ENCODE results near the gene TALDO1. TPM values are rescaled to one million over a fixed set of nuclear protein-coding genes. Genes with fewer than 3 reads are reported as not detected.

Gene TALDO1
- total RNA-seq, 4 donors from 2014 or later: 203 to 323 (median 241) TPM

- Histone ChIP-seq H3K4me1 (peaks cover 0 to 33% (median 26%) of the 10 kb centered on the region in 4 donors), H3K27ac (peak overlapping the region in 1 of 4 donors; percentile 98), H3K36me3 (no peaks in the 10 kb centered on the region), H3K9me3 (no peaks in the 10 kb centered on the region), H3K4me3 (no peak overlapping the region), H3K27me3 (no peaks in the 10 kb centered on the region)
- WGBS, 2 donors: 20 to 25% methylated on average over 1 of the region's 1 CpG
- no peak for TF ChIP-seq POLR2A (IDR thresholded peaks at IDR 0.05)
- DNase-seq (ENCODE audit: low spot score in 2 of 2): no peak
These were observed 1.8 kb upstream of the TALDO1 start for GRCh38 chr11:745428-745827.

- no peak for DNase-seq (ENCODE audit: low spot score in 2 of 2)
- TF ChIP-seq, protein P1, sequence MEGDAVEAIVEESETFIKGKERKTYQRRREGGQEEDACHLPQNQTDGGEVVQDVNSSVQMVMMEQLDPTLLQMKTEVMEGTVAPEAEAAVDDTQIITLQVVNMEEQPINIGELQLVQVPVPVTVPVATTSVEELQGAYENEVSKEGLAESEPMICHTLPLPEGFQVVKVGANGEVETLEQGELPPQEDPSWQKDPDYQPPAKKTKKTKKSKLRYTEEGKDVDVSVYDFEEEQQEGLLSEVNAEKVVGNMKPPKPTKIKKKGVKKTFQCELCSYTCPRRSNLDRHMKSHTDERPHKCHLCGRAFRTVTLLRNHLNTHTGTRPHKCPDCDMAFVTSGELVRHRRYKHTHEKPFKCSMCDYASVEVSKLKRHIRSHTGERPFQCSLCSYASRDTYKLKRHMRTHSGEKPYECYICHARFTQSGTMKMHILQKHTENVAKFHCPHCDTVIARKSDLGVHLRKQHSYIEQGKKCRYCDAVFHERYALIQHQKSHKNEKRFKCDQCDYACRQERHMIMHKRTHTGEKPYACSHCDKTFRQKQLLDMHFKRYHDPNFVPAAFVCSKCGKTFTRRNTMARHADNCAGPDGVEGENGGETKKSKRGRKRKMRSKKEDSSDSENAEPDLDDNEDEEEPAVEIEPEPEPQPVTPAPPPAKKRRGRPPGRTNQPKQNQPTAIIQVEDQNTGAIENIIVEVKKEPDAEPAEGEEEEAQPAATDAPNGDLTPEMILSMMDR (IDR thresholded peaks at IDR 0.05): no peak
- TF ChIP-seq EP300 (IDR thresholded peaks at IDR 0.05) (no peak), POLR2A (IDR thresholded peaks at IDR 0.05) (no peak)
- Histone ChIP-seq H3K9me3 (no peaks in the 10 kb centered on the region), H3K36me3 (no peaks in the 10 kb centered on the region), H3K27ac (peak overlapping the region; percentile 78 to 98 (median 96)), H3K4me1 (peaks cover 0 to 33% (median 26%) of the 10 kb centered on the region in 4 donors), H3K27me3 (no peaks in the 10 kb centered on the region), H3K4me3 (peak overlapping the region; percentile 72 to 100 (median 100))
- WGBS, 2 donors: 23 to 37% methylated on average over 29 to 46 of the region's 46 CpGs
These were observed 741 bp upstream of the TALDO1 start for GRCh38 chr11:746289-747157.

GRCh38 chr11:748007-748359 lies 719 bp downstream of the TALDO1 start:
- no peaks in the 10 kb centered on the region for H3K9me3 ChIP-seq
- peaks cover 0 to 33% (median 26%) of the 10 kb centered on the region in 4 donors for H3K4me1 ChIP-seq
- H3K27ac ChIP-seq: peak overlapping the region; percentile 78 to 98 (median 96)
- no peak for DNase-seq (ENCODE audit: low spot score in 2 of 2)
- H3K36me3 ChIP-seq: peaks cover 0 to 6% (median 0%) of the 10 kb centered on the region in 3 donors
- WGBS, 2 donors: 5% methylated on average over 16 to 17 of the region's 18 CpGs
- TF ChIP-seq EP300 (IDR thresholded peaks at IDR 0.05) (no peak), POLR2A (IDR thresholded peaks at IDR 0.05) (no peak)
- TF ChIP-seq, protein P1 (IDR thresholded peaks at IDR 0.05): no peak
- no peaks in the 10 kb centered on the region for H3K27me3 ChIP-seq
- peak overlapping the region; percentile 72 to 100 (median 100) for H3K4me3 ChIP-seq

GRCh38 chr11:749731-750130 lies 2.5 kb downstream of the TALDO1 start:
- Histone ChIP-seq H3K36me3 (peaks cover 0 to 6% (median 0%) of the 10 kb centered on the region in 3 donors), H3K4me1 (peaks cover 0 to 33% (median 26%) of the 10 kb centered on the region in 4 donors), H3K27me3 (no peaks in the 10 kb centered on the region), H3K9me3 (no peaks in the 10 kb centered on the region), H3K4me3 (no peak overlapping the region), H3K27ac (peak overlapping the region in 1 of 4 donors; percentile 98)
- WGBS, 2 donors: 42 to 70% methylated on average over 2 of the region's 2 CpGs
- no peak for TF ChIP-seq POLR2A (IDR thresholded peaks at IDR 0.05)
- TF ChIP-seq, protein P1 (IDR thresholded peaks at IDR 0.05): no peak
- TF ChIP-seq EP300 (IDR thresholded peaks at IDR 0.05): no peak
- no peak for DNase-seq (ENCODE audit: low spot score in 2 of 2)

DNA sequence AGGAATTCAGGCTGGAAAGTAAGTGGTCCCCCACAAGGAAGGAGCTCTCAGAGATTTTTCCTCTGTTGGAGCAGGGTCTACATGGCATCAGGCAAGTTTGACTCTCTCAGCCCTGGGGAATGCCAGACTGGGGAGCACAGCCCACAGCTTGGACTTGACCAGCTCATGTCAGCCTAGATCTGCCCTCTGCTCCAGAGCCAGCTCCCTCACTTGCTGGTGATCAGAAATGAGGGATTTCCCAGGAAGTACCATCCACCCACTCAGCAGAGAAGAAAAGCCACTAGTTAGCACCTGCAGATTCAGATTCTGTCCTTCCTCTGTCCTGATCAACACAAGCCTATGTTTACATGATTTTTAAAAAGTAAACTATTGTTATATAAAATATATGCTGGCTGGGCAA lies 13.0 kb downstream of the TALDO1 start:
- Histone ChIP-seq H3K36me3 (peaks cover 7 to 99% (median 38%) of the 10 kb centered on the region in 3 donors), H3K27ac (no peak overlapping the region), H3K4me1 (peaks cover 0 to 10% (median 4%) of the 10 kb centered on the region in 4 donors), H3K9me3 (no peaks in the 10 kb centered on the region), H3K4me3 (no peak overlapping the region), H3K27me3 (no peaks in the 10 kb centered on the region)
- DNase-seq (ENCODE audit: low spot score in 2 of 2): no peak
- TF ChIP-seq POLR2A (IDR thresholded peaks at IDR 0.05): no peak
- TF ChIP-seq, protein P1 (IDR thresholded peaks at IDR 0.05): no peak
- no peak for TF ChIP-seq EP300 (IDR thresholded peaks at IDR 0.05)
